MCF 10A (cell line): Measurements from ENCODE around the gene FAM20B. TPM values are rescaled to one million over a fixed set of nuclear protein-coding genes. Genes with fewer than 3 reads are reported as not detected.

Experiments used
- BruUV-seq: library from RNA; stranded (reverse); fragments of 400-500 nt; replicated peaks from 2 replicates; lab custom pipeline; 2021; lab: Mats Ljungman, UMichigan
- CTCF ChIA-PET: fragments of 300-600 bp; sonication (Branson Sonifier 250); formaldehyde crosslinking; extraction: SDS; loops from one replicate; lab custom pipeline; 2021; ENCODE audit warnings: antibody characterized with exemption, inconsistent platforms; lab: Yijun Ruan, JAX
- POLR2A ChIA-PET: fragments of 300-600, 350-650 bp; sonication (Branson Sonifier 250); formaldehyde crosslinking; extraction: SDS; loops from one replicate; lab custom pipeline; 2020; ENCODE audit warnings: antibody characterized with exemption, inconsistent platforms; lab: Yijun Ruan, JAX
- DNase-seq: peaks from one replicate; pipeline ENCODE4 v3.0.0-alpha.2; 2018; ENCODE audit not compliant: unreplicated experiment
- H3K27ac Mint-ChIP-seq: one replicate; pipeline ENCODE4 v1.8.0; 2022; ENCODE audit warnings: mild to moderate bottlenecking, low read depth, mixed read lengths; ENCODE audit not compliant: unreplicated experiment
- H3K27me3 Mint-ChIP-seq: one replicate; pipeline ENCODE4 v1.8.0; 2022; ENCODE audit warnings: mixed read lengths; ENCODE audit not compliant: insufficient read depth, unreplicated experiment
- H3K36me3 Mint-ChIP-seq: one replicate; pipeline ENCODE4 v1.8.0; 2022; ENCODE audit warnings: mild to moderate bottlenecking, moderate library complexity, mixed read lengths; ENCODE audit not compliant: insufficient read depth, unreplicated experiment
- H3K4me1 Mint-ChIP-seq: one replicate; pipeline ENCODE4 v1.8.0; 2022; ENCODE audit warnings: mixed read lengths; ENCODE audit not compliant: insufficient read depth, unreplicated experiment
- H3K4me3 Mint-ChIP-seq: one replicate; pipeline ENCODE4 v1.8.0; 2022; ENCODE audit warnings: mild to moderate bottlenecking, moderate library complexity, mixed read lengths; ENCODE audit not compliant: unreplicated experiment
- H3K9me3 Mint-ChIP-seq: one replicate; pipeline ENCODE4 v1.8.0; 2022; ENCODE audit warnings: mixed read lengths; ENCODE audit not compliant: unreplicated experiment
- intact Hi-C: fragments of 100-400 bp; cut with micrococcal nuclease; formaldehyde crosslinking; loops from 2 replicates; pipeline ENCODE4 v1.14.1; 2022
- total RNA-seq: library from RNA; stranded (reverse); gene quantifications from 2 replicates; pipeline ENCODE4 v1.2.3, GENCODE V29; 2022
- TF ChIP-seq, protein P1 (sequence below): fragments of 200-600 bp; IDR thresholded peaks from one replicate; pipeline ENCODE4 v1.8.0; 2022; ENCODE audit warnings: antibody characterized with exemption, mild to moderate bottlenecking; ENCODE audit not compliant: unreplicated experiment

FAM20B gene
- total RNA-seq, 1 experiment from 2014 or later = 45.0 TPM

GRCh38 chr1:179105393-179105792, 79.7 kb downstream of the FAM20B start:
- H3K27me3 Mint-ChIP-seq = no peaks in the 10 kb centered on the region
- no peak overlapping the region for H3K27ac Mint-ChIP-seq
- intact Hi-C loops = loop anchor here (5.0 kb wide), 1 partner anchor 87 kb away; no protein-coding TSS in a partner anchor
- BruUV-seq = no TSS peak
- H3K4me1 Mint-ChIP-seq = no peaks in the 10 kb centered on the region
- ChIA-PET CTCF (interaction anchor here (0.5 to 5.4 kb wide), 27 partner anchors 8 to 601 kb away, joined by 3 to 90 read pairs (median 4); partner anchors contain the start of gene AXDND1), POLR2A (interaction anchor here (0.9 to 1.1 kb wide), 5 partner anchors 11 to 70 kb away, joined by 3 to 6 read pairs (median 5); no protein-coding TSS in a partner anchor)
- H3K9me3 Mint-ChIP-seq = no peaks in the 10 kb centered on the region
- TF ChIP-seq, protein P1, sequence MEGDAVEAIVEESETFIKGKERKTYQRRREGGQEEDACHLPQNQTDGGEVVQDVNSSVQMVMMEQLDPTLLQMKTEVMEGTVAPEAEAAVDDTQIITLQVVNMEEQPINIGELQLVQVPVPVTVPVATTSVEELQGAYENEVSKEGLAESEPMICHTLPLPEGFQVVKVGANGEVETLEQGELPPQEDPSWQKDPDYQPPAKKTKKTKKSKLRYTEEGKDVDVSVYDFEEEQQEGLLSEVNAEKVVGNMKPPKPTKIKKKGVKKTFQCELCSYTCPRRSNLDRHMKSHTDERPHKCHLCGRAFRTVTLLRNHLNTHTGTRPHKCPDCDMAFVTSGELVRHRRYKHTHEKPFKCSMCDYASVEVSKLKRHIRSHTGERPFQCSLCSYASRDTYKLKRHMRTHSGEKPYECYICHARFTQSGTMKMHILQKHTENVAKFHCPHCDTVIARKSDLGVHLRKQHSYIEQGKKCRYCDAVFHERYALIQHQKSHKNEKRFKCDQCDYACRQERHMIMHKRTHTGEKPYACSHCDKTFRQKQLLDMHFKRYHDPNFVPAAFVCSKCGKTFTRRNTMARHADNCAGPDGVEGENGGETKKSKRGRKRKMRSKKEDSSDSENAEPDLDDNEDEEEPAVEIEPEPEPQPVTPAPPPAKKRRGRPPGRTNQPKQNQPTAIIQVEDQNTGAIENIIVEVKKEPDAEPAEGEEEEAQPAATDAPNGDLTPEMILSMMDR = peak; percentile 43
- H3K4me3 Mint-ChIP-seq = no peak overlapping the region
- DNase-seq = peak; percentile 27
- peaks cover 87% of the 10 kb centered on the region for H3K36me3 Mint-ChIP-seq

GRCh38 chr1:179107706-179108629, 82.3 kb downstream of the FAM20B start:
- H3K27me3 Mint-ChIP-seq = no peaks in the 10 kb centered on the region
- TF ChIP-seq, protein P1 = no peak
- no peak overlapping the region for H3K27ac Mint-ChIP-seq
- CTCF ChIA-PET = interaction anchor here (0.6 to 5.4 kb wide), 9 partner anchors 11 to 1737 kb away, joined by 3 to 90 read pairs (median 3); no protein-coding TSS in a partner anchor
- BruUV-seq = no TSS peak
- peaks cover 92% of the 10 kb centered on the region for H3K36me3 Mint-ChIP-seq
- POLR2A ChIA-PET = interaction anchor here (1.0 kb wide), 2 partner anchors 68 to 74 kb away, joined by 3 to 4 read pairs; no protein-coding TSS in a partner anchor
- intact Hi-C loops = loop anchor here (5.0 kb wide), 1 partner anchor 84 kb away; no protein-coding TSS in a partner anchor
- no peaks in the 10 kb centered on the region for H3K9me3 Mint-ChIP-seq
- H3K4me1 Mint-ChIP-seq = no peaks in the 10 kb centered on the region
- DNase-seq = no peak
- H3K4me3 Mint-ChIP-seq = no peak overlapping the region

DNA sequence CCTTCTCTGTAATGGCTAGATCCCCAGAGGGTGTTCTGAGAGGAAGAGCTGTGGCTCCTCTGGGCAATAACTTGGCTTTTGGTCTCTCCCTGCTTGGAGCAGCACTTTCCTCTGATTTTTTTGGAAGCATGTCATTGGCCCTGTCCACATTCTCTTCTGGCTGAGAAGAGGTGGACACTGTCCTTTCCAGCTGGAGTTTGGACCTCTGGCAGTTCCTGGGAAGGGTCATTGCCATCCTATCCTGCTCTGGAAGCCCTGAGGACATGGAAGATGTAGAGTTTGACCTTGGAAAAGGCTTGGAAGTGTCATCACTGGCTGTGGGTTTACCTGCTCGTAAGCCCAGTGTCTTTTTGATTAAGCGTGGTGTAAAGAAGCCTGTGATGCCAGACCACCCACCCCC, 83.0 kb downstream of the FAM20B start:
- POLR2A ChIA-PET = interaction anchor here (1.0 kb wide), 2 partner anchors 67 to 74 kb away, joined by 3 to 4 read pairs; no protein-coding TSS in a partner anchor
- no peak overlapping the region for H3K4me3 Mint-ChIP-seq
- no peaks in the 10 kb centered on the region for H3K4me1 Mint-ChIP-seq
- H3K27me3 Mint-ChIP-seq = no peaks in the 10 kb centered on the region
- no TSS peak for BruUV-seq
- DNase-seq = no peak
- intact Hi-C loops = loop anchor here (5.0 kb wide), 1 partner anchor 84 kb away; no protein-coding TSS in a partner anchor
- TF ChIP-seq, protein P1 = no peak
- CTCF ChIA-PET = interaction anchor here (0.8 to 5.4 kb wide), 6 partner anchors 11 to 67 kb away, joined by 3 to 90 read pairs (median 4); no protein-coding TSS in a partner anchor
- H3K36me3 Mint-ChIP-seq = peaks cover 95% of the 10 kb centered on the region
- H3K9me3 Mint-ChIP-seq = no peaks in the 10 kb centered on the region
- H3K27ac Mint-ChIP-seq = no peak overlapping the region

DNA sequence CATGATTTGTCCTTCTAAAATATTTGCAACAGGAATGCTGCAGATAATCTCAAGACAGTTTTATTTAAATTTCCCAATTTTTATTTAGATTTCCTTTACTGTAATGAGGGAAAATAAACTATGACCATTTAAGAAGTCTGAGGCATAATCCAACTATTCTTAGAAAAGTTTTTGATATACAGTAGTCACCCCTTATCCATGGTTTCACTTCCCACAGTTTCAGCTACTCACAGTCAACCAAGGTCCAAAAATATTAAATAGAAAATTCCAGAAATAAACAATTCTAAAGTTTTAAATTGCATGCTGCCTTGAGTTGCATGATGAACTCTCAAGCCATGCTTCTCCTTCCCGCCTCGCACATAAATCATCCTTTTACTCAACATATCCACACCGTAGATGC, 89.5 kb downstream of the FAM20B start:
- Mint-ChIP-seq H3K4me3 (no peak overlapping the region), H3K36me3 (peaks cover 100% of the 10 kb centered on the region), H3K27ac (no peak overlapping the region), H3K27me3 (no peaks in the 10 kb centered on the region), H3K9me3 (no peaks in the 10 kb centered on the region), H3K4me1 (no peaks in the 10 kb centered on the region)
- intact Hi-C loops = no loop called here
- no TSS peak for BruUV-seq
- TF ChIP-seq, protein P1 = no peak
- ChIA-PET POLR2A (interaction anchor here (0.8 to 1.6 kb wide), 3 partner anchors 11 to 194 kb away, joined by 3 to 5 read pairs (median 4); no protein-coding TSS in a partner anchor), CTCF (interaction anchor here (0.6 to 3.6 kb wide), 4 partner anchors 79 to 581 kb away, joined by 3 to 23 read pairs (median 3); no protein-coding TSS in a partner anchor)
- no peak for DNase-seq
